Activated CD8-positive, alpha-beta memory T cell treated with anti-CD3 and anti-CD28 coated beads, Interleukin-2, amount 50 U/mL, for 48 hours (primary cell): ENCODE data around the gene PHLDA3.
"Not testable (repeated sequence)": the region's sequence is repeated elsewhere in the genome, so short reads cannot be mapped to it uniquely, and the experiment has no call there.

ENCODE experiments used
- DNase-seq: peaks from one replicate; pipeline ENCODE4 v3.0.0-alpha.2; 2020

Gene PHLDA3

GRCh38 chr1:201485184-201485774 lies 16.3 kb upstream of the PHLDA3 start:
- DNase-seq = no peak

- DNase-seq = no peak
Measured at GRCh38 chr1:201483373-201483949, 14.5 kb upstream of the PHLDA3 start.

- no peak for DNase-seq
Measured at GRCh38 chr1:201482755-201483154, 13.8 kb upstream of the PHLDA3 start.

- DNase-seq = peak; percentile 90
Measured at GRCh38 chr1:201481761-201482493, 12.9 kb upstream of the PHLDA3 start.

GRCh38 chr1:201481004-201481380 lies 12.0 kb upstream of the PHLDA3 start:
- peak; percentile 55 for DNase-seq

GRCh38 chr1:201480231-201481003 lies 11.4 kb upstream of the PHLDA3 start:
- peak; percentile 82 for DNase-seq

- no peak for DNase-seq
Measured at GRCh38 chr1:201479201-201479730, 10.3 kb upstream of the PHLDA3 start.

GRCh38 chr1:201478666-201479065 lies 9.7 kb upstream of the PHLDA3 start:
- not testable (repeated sequence) for DNase-seq

- no peak for DNase-seq
Measured at GRCh38 chr1:201476670-201477344, 7.8 kb upstream of the PHLDA3 start.

GRCh38 chr1:201475915-201476669 lies 7.1 kb upstream of the PHLDA3 start:
- DNase-seq = no peak

GRCh38 chr1:201475130-201475529 lies 6.1 kb upstream of the PHLDA3 start:
- no peak for DNase-seq

- DNase-seq = no peak
Measured at GRCh38 chr1:201473296-201473695, 4.3 kb upstream of the PHLDA3 start.

GRCh38 chr1:201472321-201472720 lies 3.3 kb upstream of the PHLDA3 start:
- DNase-seq = not testable (repeated sequence)

- DNase-seq = no peak
Measured at GRCh38 chr1:201471772-201472171, 2.8 kb upstream of the PHLDA3 start.

GRCh38 chr1:201470581-201470980 lies 1.6 kb upstream of the PHLDA3 start:
- no peak for DNase-seq

- no peak for DNase-seq
Measured at GRCh38 chr1:201469645-201470074, 672 bp upstream of the PHLDA3 start.

GRCh38 chr1:201468501-201468843 lies 516 bp downstream of the PHLDA3 start:
- peak; percentile 56 for DNase-seq

- no peak for DNase-seq
Measured at GRCh38 chr1:201466492-201466891, 2.5 kb downstream of the PHLDA3 start.

- DNase-seq = no peak
Measured at GRCh38 chr1:201465698-201466290, 3.2 kb downstream of the PHLDA3 start.

GRCh38 chr1:201463071-201463552 lies 5.9 kb downstream of the PHLDA3 start:
- DNase-seq = no peak
